ENCODE data around the gene P3R3URF. TPM values are rescaled to one million over a fixed set of nuclear protein-coding genes. Genes with fewer than 3 reads are reported as not detected.

P3R3URF gene
- total RNA-seq, 3 donors from 2014 or later: not detected

- TF ChIP-seq, protein P1, sequence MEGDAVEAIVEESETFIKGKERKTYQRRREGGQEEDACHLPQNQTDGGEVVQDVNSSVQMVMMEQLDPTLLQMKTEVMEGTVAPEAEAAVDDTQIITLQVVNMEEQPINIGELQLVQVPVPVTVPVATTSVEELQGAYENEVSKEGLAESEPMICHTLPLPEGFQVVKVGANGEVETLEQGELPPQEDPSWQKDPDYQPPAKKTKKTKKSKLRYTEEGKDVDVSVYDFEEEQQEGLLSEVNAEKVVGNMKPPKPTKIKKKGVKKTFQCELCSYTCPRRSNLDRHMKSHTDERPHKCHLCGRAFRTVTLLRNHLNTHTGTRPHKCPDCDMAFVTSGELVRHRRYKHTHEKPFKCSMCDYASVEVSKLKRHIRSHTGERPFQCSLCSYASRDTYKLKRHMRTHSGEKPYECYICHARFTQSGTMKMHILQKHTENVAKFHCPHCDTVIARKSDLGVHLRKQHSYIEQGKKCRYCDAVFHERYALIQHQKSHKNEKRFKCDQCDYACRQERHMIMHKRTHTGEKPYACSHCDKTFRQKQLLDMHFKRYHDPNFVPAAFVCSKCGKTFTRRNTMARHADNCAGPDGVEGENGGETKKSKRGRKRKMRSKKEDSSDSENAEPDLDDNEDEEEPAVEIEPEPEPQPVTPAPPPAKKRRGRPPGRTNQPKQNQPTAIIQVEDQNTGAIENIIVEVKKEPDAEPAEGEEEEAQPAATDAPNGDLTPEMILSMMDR (IDR thresholded peaks at IDR 0.05): no peak
- TF ChIP-seq POLR2A (IDR thresholded peaks at IDR 0.05): no peak
- no peak for TF ChIP-seq POLR2AphosphoS5 (IDR thresholded peaks at IDR 0.05)
- peak overlapping the region in 1 of 2 donors; percentile 85 for H3K27ac ChIP-seq
- H3K27me3 ChIP-seq: no peaks in the 10 kb centered on the region
These were observed 45.2 kb downstream of the P3R3URF start for GRCh38 chr1:46131093-46131492.

GRCh38 chr1:46130606-46131005 lies 45.7 kb downstream of the P3R3URF start:
- TF ChIP-seq POLR2AphosphoS5 (IDR thresholded peaks at IDR 0.05) (no peak), POLR2A (IDR thresholded peaks at IDR 0.05) (no peak)
- TF ChIP-seq, protein P1 (IDR thresholded peaks at IDR 0.05): no peak
- H3K27me3 ChIP-seq: no peaks in the 10 kb centered on the region
- H3K9me3 ChIP-seq: no peaks in the 10 kb centered on the region
- no peak for DNase-seq (ENCODE audit: low spot score in 2 of 2)
- no peaks in the 10 kb centered on the region for H3K36me3 ChIP-seq
- intact Hi-C loops (cut with DNase I; ENCODE audit: low total_unique reads): no loop called here
- no peaks in the 10 kb centered on the region for H3K4me1 ChIP-seq
- H3K27ac ChIP-seq: peak overlapping the region in 1 of 2 donors; percentile 85
- H3K4me3 ChIP-seq: peak overlapping the region; percentile 65 to 81 (median 74)

More at GRCh38 chr1:46131093-46131492, 45.2 kb downstream of the P3R3URF start:
- H3K36me3 ChIP-seq: no peaks in the 10 kb centered on the region
- peak overlapping the region; percentile 65 to 81 (median 74) for H3K4me3 ChIP-seq
- no peak for DNase-seq (ENCODE audit: low spot score in 2 of 2)
- no peaks in the 10 kb centered on the region for H3K4me1 ChIP-seq
- H3K9me3 ChIP-seq: no peaks in the 10 kb centered on the region
- intact Hi-C loops (cut with DNase I; ENCODE audit: low total_unique reads): no loop called here

DNA sequence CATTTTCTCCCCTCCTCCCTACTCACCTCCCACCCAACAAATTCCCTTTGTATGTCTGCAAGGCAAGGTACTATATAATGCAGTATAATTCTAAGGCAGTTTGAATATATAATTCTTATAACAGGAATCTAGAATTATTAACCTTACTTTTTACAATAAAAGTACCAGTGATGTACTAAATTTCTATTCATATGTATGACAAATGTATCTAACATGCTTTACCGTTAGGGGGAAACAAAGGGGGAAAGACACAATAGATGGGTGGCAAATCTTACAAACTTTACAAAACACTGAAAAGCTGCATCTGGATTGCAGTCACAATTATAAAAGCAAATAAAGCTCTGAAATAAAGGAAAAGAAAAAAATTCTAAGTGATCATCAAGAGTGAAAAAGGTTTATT lies 46.2 kb downstream of the P3R3URF start:
- H3K4me1 ChIP-seq: no peaks in the 10 kb centered on the region
- TF ChIP-seq POLR2A (IDR thresholded peaks at IDR 0.05): no peak
- no peak for TF ChIP-seq POLR2AphosphoS5 (IDR thresholded peaks at IDR 0.05)
- TF ChIP-seq, protein P1 (IDR thresholded peaks at IDR 0.05): no peak
- H3K27me3 ChIP-seq: no peaks in the 10 kb centered on the region
- no peaks in the 10 kb centered on the region for H3K9me3 ChIP-seq
- H3K4me3 ChIP-seq: peak overlapping the region; percentile 65 to 81 (median 74)
- H3K27ac ChIP-seq: no peak overlapping the region
- intact Hi-C loops (cut with DNase I; ENCODE audit: low total_unique reads): no loop called here
- DNase-seq (ENCODE audit: low spot score in 2 of 2): no peak
- H3K36me3 ChIP-seq: no peaks in the 10 kb centered on the region

DNA sequence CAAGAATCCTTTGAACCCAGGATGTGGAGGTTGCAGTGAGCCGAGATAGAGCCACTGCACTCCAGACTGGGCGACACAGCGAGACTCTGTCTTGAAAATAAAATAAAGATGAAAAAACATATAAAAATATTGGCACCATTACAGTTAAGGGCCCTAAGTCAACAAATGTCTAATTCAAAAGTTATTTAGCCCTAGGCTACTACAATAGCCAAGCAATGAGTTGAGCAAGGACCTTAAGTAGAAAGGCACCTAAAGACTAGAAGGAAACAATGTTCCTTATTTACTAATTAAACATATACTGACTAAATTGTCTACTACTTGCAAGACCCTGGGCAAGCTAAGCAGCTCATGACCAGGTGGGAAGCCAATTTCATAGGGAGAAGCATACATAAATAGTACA lies 47.9 kb downstream of the P3R3URF start:
- no peak for DNase-seq (ENCODE audit: low spot score in 2 of 2)
- TF ChIP-seq, protein P1 (IDR thresholded peaks at IDR 0.05): no peak
- no peak for TF ChIP-seq POLR2AphosphoS5 (IDR thresholded peaks at IDR 0.05)
- TF ChIP-seq POLR2A (IDR thresholded peaks at IDR 0.05): no peak
- Histone ChIP-seq H3K4me3 (peak overlapping the region in 2 of 3 donors; percentile 44 to 65), H3K9me3 (no peaks in the 10 kb centered on the region), H3K4me1 (no peaks in the 10 kb centered on the region), H3K36me3 (no peaks in the 10 kb centered on the region), H3K27me3 (no peaks in the 10 kb centered on the region), H3K27ac (peak overlapping the region; percentile 69 to 76)
- intact Hi-C loops (cut with DNase I; ENCODE audit: low total_unique reads): no loop called here

Other genes starting within 250 kb of the P3R3URF start
- 10 to 100 TPM; 17.9 to 80.3 (median 46.8) TPM for gene PIK3R3, start 43.9 kb downstream of the P3R3URF start, total RNA-seq
- 10 to 100 TPM in 1 of 3 donors, 1 to 10 TPM in 1, under 1 TPM in 1; 0.48 to 26.2 (median 8.9) TPM for gene TSPAN1, start 1.4 kb downstream of the P3R3URF start, total RNA-seq
- 10 to 100 TPM; 37.6 to 47.4 (median 42.3) TPM for gene POMGNT1, start 21.9 kb upstream of the P3R3URF start, total RNA-seq
- 1 to 10 TPM; 2.7 to 5.9 (median 4.2) TPM for gene LURAP1, start 26.8 kb upstream of the P3R3URF start, total RNA-seq
- gene RAD54L, start 71.3 kb upstream of the P3R3URF start, total RNA-seq: 1 to 10 TPM in 2 of 3 donors, not detected in 1; 1.8 to 4.9 TPM
- 10 to 100 TPM; 60.0 to 85.5 (median 69.2) TPM for gene LRRC41, start 127.1 kb upstream of the P3R3URF start, total RNA-seq
- 100 to 1,000 TPM; 300 to 334 (median 301) TPM for gene UQCRH, start 127.2 kb upstream of the P3R3URF start, total RNA-seq
- 10 to 100 TPM; 17.1 to 26.8 (median 22.9) TPM for gene NSUN4, start 164.3 kb upstream of the P3R3URF start, total RNA-seq
- 10 to 100 TPM; 18.1 to 58.7 (median 38.3) TPM for gene FAAH, start 217.8 kb upstream of the P3R3URF start, total RNA-seq